Adrenal gland (tissue), 12 donors: ENCODE results near the gene CEP57. TPM values are rescaled to one million over a fixed set of nuclear protein-coding genes. Genes with fewer than 3 reads are reported as not detected.
"Not testable (repeated sequence)": the region's sequence is repeated elsewhere in the genome, so short reads cannot be mapped to it uniquely, and the experiment has no call there.

Experiments
- DNase-seq, 7 donors: peaks; one replicate each; pipeline ENCODE4 v3.0.0-alpha.2; 2019 to 2020
- H3K27ac ChIP-seq, 5 donors: fragments of 200-600 bp; sonication (generic) in 4 of 5; 1 replicate in 3 of 5; 2 replicates in 2 of 5; pipeline versions ENCODE4 v1.5.1 to v1.8.0; 2016 to 2020; ENCODE audit warnings: mild to moderate bottlenecking in 1 of 5
- H3K27me3 ChIP-seq: fragments of 200-600 bp; 2 replicates; pipeline ENCODE4 v1.8.0; 2021
- H3K36me3 ChIP-seq, 2 donors: fragments of 200-600 bp; replicated peaks in 1 of 2; 1 replicate in 1 of 2; 2 replicates in 1 of 2; pipeline versions ENCODE4 v1.5.1 to v1.8.0; 2018 to 2022
- H3K4me1 ChIP-seq, 2 donors: fragments of 200-600 bp; replicated peaks in 1 of 2; 1 replicate in 1 of 2; 2 replicates in 1 of 2; pipeline versions ENCODE4 v1.5.1 to v1.8.0; 2018 to 2021
- H3K4me3 ChIP-seq, 4 donors: fragments of 200-600 bp; sonication (generic) in 3 of 4; one replicate each; pipeline ENCODE4 v1.5.1; 2016 to 2018
- H3K9me3 ChIP-seq, 3 donors: fragments of 200-600 bp; sonication (generic) in 1 of 3; replicated peaks in 1 of 3; 1 replicate in 2 of 3; 2 replicates in 1 of 3; pipeline versions ENCODE4 v1.5.1 to v1.8.0; 2016 to 2021
- POLR2A ChIP-seq, 2 donors: fragments of 450-650 bp; IDR thresholded peaks; one replicate each; pipeline ENCODE4 v1.6.1; 2017; ENCODE audit warnings: antibody characterized with exemption in 2 of 2, mild to moderate bottlenecking in 2 of 2, moderate library complexity in 1 of 2
- WGBS, 4 donors: extraction: QIAGEN DNeasy Blood & Tissue Kit in 2 of 4; methylation state at CpG; one replicate each; pipeline versions ENCODE4 v1.1.5 to v1.1.7; 2013 to 2017; 5-methylcytosine and 5-hydroxymethylcytosine counted together
- intact Hi-C, 2 donors: fragments of 100-400 bp; cut with DNase I; formaldehyde crosslinking; loops; one replicate each; pipeline versions ENCODE4 v1.14.1 to v1.15.0; 2022 to 2023
- polyA plus RNA-seq, 3 donors: library from polyadenylated mRNA; stranded (reverse); fragments of 200-250 nt in 2 of 3; fragments of 350-450 nt in 1 of 3; fragmentation: Illumina TruSeq in 1 of 3; extraction: RNeasy Lipid Tissue Mini Kit (QIAGEN cat#74804) in 1 of 3; gene quantifications; one replicate each; pipeline ENCODE4 v1.2.3, GENCODE V29; 2013 to 2014
- total RNA-seq, 9 donors: library from RNA; depleted of rRNA in 4 of 9; stranded (reverse); fragments of >200 nt in 4 of 9; fragments of 120-200 nt in 1 of 9; fragmentation: NEBNext Ultra II Directional in 1 of 9; extraction: Animal tissue kit (Norgen Biotek cat#: 25700) in 1 of 9; gene quantifications; one replicate each; pipeline versions ENCODE4 v1.1.0 to v1.2.4, GENCODE V29; 2013 to 2023
- TF ChIP-seq, protein P1 (sequence below), 6 experiments: fragments of 450-650 bp in 4 of 6; fragments of 200-600 bp in 2 of 6; sonication (generic) in 1 of 6; IDR thresholded peaks; 1 replicate in 5 of 6; 2 replicates in 1 of 6; pipeline versions ENCODE4 v1.5.1 to v1.8.0; 2016 to 2021; ENCODE audit warnings: antibody characterized with exemption in 6 of 6, mild to moderate bottlenecking in 2 of 6, moderate library complexity in 1 of 6
- donor health status: healthy with polysubstance abuse.
- donor health status: Bipolar disorder and iron deficiency.
- donor health status: DM: yes; HTN: yes; CAD: no.
- donor health status: DM: no; HTN: no; CAD: no.
- donor health status: DM: no; HTN: no; CAD: no.
- donor health status: DM: yes; HTN: yes; CAD: no.

CEP57 gene
- total and polyA plus RNA-seq, 12 donors, result 12.9 to 56.7 (median 31.6) TPM

DNA sequence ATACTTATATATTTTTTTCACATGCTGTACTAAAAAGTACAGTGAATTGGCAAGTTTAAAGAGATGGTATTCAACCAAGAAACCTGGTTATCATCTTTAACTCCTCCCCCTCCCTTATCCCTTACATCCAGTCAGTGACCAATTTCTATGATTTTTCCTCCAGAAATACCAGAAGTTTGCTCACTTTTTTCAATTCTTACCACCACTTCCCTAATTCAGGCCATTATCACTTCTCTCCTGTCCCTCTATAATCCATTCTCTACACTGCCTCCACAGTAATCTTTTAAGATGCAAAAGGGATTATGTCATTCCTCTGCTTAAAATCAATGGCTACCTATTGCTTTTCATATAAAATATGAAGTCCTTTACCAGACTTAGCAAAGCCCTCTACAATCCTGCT lies 62.8 kb downstream of the CEP57 start:
- TF ChIP-seq, protein P1, sequence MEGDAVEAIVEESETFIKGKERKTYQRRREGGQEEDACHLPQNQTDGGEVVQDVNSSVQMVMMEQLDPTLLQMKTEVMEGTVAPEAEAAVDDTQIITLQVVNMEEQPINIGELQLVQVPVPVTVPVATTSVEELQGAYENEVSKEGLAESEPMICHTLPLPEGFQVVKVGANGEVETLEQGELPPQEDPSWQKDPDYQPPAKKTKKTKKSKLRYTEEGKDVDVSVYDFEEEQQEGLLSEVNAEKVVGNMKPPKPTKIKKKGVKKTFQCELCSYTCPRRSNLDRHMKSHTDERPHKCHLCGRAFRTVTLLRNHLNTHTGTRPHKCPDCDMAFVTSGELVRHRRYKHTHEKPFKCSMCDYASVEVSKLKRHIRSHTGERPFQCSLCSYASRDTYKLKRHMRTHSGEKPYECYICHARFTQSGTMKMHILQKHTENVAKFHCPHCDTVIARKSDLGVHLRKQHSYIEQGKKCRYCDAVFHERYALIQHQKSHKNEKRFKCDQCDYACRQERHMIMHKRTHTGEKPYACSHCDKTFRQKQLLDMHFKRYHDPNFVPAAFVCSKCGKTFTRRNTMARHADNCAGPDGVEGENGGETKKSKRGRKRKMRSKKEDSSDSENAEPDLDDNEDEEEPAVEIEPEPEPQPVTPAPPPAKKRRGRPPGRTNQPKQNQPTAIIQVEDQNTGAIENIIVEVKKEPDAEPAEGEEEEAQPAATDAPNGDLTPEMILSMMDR (IDR thresholded peaks at IDR 0.05), result no peak
- no peak for TF ChIP-seq POLR2A (IDR thresholded peaks at IDR 0.05)
- H3K4me1 ChIP-seq, result peaks cover 0 to 7% of the 10 kb centered on the region in 2 donors
- no peaks in the 10 kb centered on the region for H3K36me3 ChIP-seq
- no peak for DNase-seq
- H3K4me3 ChIP-seq, result no peak overlapping the region
- no peak overlapping the region for H3K27ac ChIP-seq
- no peaks in the 10 kb centered on the region for H3K9me3 ChIP-seq
- H3K27me3 ChIP-seq, result no peaks in the 10 kb centered on the region
- intact Hi-C loops, result loop anchor here in 1 of 2 donors (10.0 kb wide), 1 partner anchor 72 kb away; the partner anchor contains the start of gene MTMR2

DNA sequence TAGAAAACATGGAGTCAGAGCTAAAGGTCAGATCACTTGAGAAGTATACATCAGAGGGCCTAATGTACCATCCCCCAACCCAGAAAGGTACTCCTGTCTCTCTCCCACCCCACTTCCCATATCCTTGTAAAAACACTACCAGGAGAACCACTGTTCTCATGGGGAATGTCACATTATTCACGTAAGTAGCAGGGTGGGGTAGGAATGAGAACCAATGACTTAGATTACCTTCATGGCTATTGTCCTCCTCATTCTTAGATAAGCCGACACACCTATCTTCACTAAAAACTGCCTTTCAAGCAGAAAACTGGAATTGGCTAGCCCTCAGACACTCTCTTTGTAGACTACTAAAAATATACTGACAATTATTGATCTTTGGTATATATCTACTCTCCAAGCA lies 63.6 kb downstream of the CEP57 start:
- Histone ChIP-seq H3K4me1 (peaks cover 0 to 7% of the 10 kb centered on the region in 2 donors), H3K27ac (no peak overlapping the region), H3K36me3 (no peaks in the 10 kb centered on the region), H3K27me3 (no peaks in the 10 kb centered on the region), H3K9me3 (no peaks in the 10 kb centered on the region), H3K4me3 (no peak overlapping the region)
- no peak for TF ChIP-seq POLR2A (IDR thresholded peaks at IDR 0.05)
- TF ChIP-seq, protein P1 (IDR thresholded peaks at IDR 0.05), result no peak
- intact Hi-C loops, result loop anchor here in 1 of 2 donors (10.0 kb wide), 1 partner anchor 71 kb away; the partner anchor contains the start of gene MTMR2
- DNase-seq, result no peak
- 87 to 98% (median 97%) methylated on average over 2 of the region's 2 CpGs for WGBS, 4 donors

DNA sequence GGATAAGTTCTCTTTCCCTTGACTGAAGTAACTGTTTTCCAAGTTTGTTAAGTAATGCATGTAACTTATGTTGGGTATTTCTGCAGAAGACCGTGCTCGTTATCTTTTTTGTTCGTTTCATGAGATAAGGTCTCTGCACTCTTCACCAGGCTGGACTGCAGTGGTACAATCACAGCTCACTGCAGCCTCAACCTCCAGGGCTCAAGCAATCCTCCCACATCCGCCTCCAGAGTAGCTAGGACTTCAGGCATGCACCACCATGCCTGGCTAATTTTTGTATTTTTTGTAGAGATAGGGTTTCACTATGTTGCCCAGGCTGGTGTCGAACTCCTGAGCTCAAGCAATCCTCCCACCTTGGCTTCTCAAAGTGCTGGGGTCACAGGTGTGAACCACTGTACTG lies 64.1 kb downstream of the CEP57 start:
- DNase-seq, H3K36me3 ChIP-seq, H3K4me3 ChIP-seq, H3K9me3 ChIP-seq, H3K27ac ChIP-seq, H3K27me3 ChIP-seq, H3K4me1 ChIP-seq: not testable (repeated sequence)
- WGBS, 4 donors, result 78 to 91% (median 87%) methylated on average over 5 of the region's 5 CpGs
- intact Hi-C loops, result loop anchor here in 1 of 2 donors (10.0 kb wide), 1 partner anchor 70 kb away; the partner anchor contains the start of gene MTMR2

DNA sequence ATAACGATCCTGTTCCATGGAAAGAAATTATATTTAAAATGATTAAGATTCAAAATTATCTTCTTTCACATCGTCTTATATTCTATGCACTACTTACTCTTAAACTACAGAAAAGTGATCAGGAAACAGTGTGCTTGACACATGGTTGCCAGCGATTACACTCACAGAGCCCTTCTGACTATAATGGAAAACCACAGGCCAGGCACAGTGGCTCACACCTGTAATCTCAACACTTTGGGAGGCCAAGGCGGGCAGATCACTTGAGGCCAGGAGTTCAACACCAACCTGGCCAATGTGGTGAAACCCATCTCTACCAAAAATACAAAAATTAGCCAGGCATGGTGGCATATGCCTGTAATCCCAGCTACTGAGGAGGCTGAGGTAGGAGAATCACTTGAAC lies 69.7 kb downstream of the CEP57 start:
- DNase-seq, H3K4me1 ChIP-seq, H3K9me3 ChIP-seq, H3K27ac ChIP-seq, H3K4me3 ChIP-seq, H3K36me3 ChIP-seq, H3K27me3 ChIP-seq, intact Hi-C loops: not testable (repeated sequence)
- WGBS, 4 donors, result 94 to 97% (median 96%) methylated on average over 4 of the region's 4 CpGs

DNA sequence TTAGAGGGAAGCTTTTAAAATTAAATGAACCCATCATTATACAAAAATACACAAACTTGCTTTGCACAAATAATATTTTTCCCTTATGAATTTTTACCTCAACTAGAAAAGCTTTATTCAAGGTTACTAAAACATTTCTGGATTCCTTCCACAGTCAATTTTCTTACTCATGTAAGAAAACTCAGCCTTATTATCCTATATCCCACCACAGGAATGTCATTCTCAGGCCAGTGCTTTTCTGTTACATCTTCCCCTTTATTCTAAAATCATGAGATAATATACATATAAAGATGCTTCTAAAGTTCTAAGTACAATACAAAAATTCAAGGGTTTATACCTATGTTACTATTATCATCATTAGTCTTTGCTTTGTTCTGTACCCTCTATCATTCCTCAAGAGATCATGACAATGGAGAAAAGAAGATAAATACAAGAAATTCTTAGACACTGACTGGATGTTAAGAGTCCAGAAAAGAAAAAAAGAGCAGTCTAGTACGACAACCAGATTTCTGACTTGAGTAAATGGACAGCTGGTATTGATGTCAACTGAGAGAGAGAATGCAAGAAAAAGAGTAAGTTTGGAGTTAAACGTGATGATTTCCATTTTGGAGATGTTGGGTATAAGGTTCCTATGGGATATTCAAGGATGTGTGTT lies 73.3 kb downstream of the CEP57 start:
- H3K27me3 ChIP-seq, result no peaks in the 10 kb centered on the region
- TF ChIP-seq POLR2A (IDR thresholded peaks at IDR 0.05), result no peak
- TF ChIP-seq, protein P1 (IDR thresholded peaks at IDR 0.05), result no peak
- H3K27ac ChIP-seq, result no peak overlapping the region
- no peak overlapping the region for H3K4me3 ChIP-seq
- no peaks in the 10 kb centered on the region for H3K4me1 ChIP-seq
- no peak for DNase-seq
- intact Hi-C loops, result no loop called here
- 88 to 97% (median 91%) methylated on average over 2 of the region's 2 CpGs for WGBS, 4 donors
- H3K9me3 ChIP-seq, result no peaks in the 10 kb centered on the region
- H3K36me3 ChIP-seq, result peaks cover 0 to 6% of the 10 kb centered on the region in 2 donors
